Gastroesophageal sphincter (tissue), 4 donors: Measurements from ENCODE around the gene TMEM203. TPM values are rescaled to one million over a fixed set of nuclear protein-coding genes. Genes with fewer than 3 reads are reported as not detected.
A peak's percentile ranks its signal among the peaks of the same experiment; 100 is the strongest.

Experiments
- ATAC-seq: fragments of 150-250 bp; one replicate; pipeline ENCODE4 v1.9.1; 2016; ENCODE audit warnings: mild to moderate bottlenecking, moderate library complexity
- H3K27ac ChIP-seq, 4 donors: fragments of 200-600 bp; sonication (generic) in 3 of 4; 1 replicate in 3 of 4; 2 replicates in 1 of 4; pipeline ENCODE4 v1.5.1; 2016 to 2019
- H3K27me3 ChIP-seq: fragments of 200-600 bp; sonication (generic); one replicate; pipeline ENCODE4 v1.5.1; 2019
- H3K36me3 ChIP-seq, 2 donors: fragments of 200-600 bp; sonication (generic); one replicate each; pipeline ENCODE4 v1.5.1; 2019; ENCODE audit warnings: control low read depth in 1 of 2
- H3K4me1 ChIP-seq, 3 donors: fragments of 200-600 bp; sonication (generic); 1 replicate in 2 of 3; 2 replicates in 1 of 3; pipeline ENCODE4 v1.5.1; 2016 to 2019; ENCODE audit warnings: control low read depth in 2 of 3
- H3K4me3 ChIP-seq, 2 donors: fragments of 200-600 bp; sonication (generic); one replicate each; pipeline ENCODE4 v1.5.1; 2019; ENCODE audit warnings: mild to moderate bottlenecking in 1 of 2, moderate library complexity in 1 of 2
- H3K9me3 ChIP-seq, 3 donors: fragments of 200-600 bp; sonication (generic); one replicate each; pipeline ENCODE4 v1.5.1; 2017 to 2019; ENCODE audit warnings: control low read depth in 2 of 3
- EP300 ChIP-seq: sonication (generic); formaldehyde crosslinking; IDR thresholded peaks from one replicate; pipeline ENCODE4 v1.6.1; 2017; ENCODE audit warnings: antibody characterized with exemption, mild to moderate bottlenecking
- POLR2A ChIP-seq, 2 donors: fragments of 450-650 bp; IDR thresholded peaks; one replicate each; pipeline ENCODE4 v1.6.1; 2017; ENCODE audit warnings: antibody characterized with exemption in 2 of 2, mild to moderate bottlenecking in 2 of 2, moderate library complexity in 1 of 2
- POLR2AphosphoS5 ChIP-seq: sonication (generic); formaldehyde crosslinking; IDR thresholded peaks from one replicate; pipeline ENCODE4 v1.6.1; 2017; ENCODE audit warnings: antibody characterized with exemption
- WGBS, 2 donors: methylation state at CpG; one replicate each; pipeline ENCODE4 v1.1.5; 2018; ENCODE audit warnings: low coverage in 1 of 2; 5-methylcytosine and 5-hydroxymethylcytosine counted together
- total RNA-seq, 4 donors: library from RNA; depleted of rRNA; stranded (reverse); fragments of >200 nt; gene quantifications; one replicate each; pipeline ENCODE4 v1.1.0, GENCODE V29; 2016
- TF ChIP-seq, protein P1 (sequence below), 4 experiments: fragments of 200-600 bp in 2 of 4; fragments of 450-650 bp in 2 of 4; sonication (generic) in 1 of 4; IDR thresholded peaks; one replicate each; pipeline ENCODE4 v1.5.1; 2017 to 2019; ENCODE audit warnings: antibody characterized with exemption in 4 of 4, mild to moderate bottlenecking in 2 of 4, moderate library complexity in 2 of 4

Gene TMEM203
- total RNA-seq, 4 donors from 2014 or later, result 21.9 to 36.1 (median 29.1) TPM

DNA sequence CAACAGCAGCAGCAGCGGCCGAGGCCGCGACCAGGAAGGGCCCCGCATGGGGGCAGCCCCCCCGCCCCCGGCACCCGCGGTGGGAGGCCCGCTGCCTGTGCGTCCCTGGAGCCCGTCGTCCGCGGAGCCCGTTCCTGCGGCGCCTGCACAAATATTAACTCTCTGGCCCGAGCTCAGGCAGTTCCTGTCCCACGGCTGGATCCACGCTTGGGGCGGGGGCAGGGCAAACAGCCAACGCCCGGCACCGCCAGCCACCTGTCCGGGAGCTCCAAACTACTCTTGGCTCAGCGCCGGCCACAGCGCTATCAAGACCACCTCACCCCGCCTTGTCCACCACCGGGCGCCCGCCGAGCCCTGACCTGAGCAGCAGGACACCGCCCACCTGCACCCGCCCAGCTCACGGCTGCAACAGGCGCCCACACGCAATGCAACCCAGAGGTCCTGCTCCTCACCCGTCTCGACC, 35.5 kb downstream of the TMEM203 start, which contains the start of gene LRRC26:
LRRC26 (minus strand) TSS at position 156 of the 463 bp plus-strand sequence; CDS start at position 48, 108 bp downstream.
- WGBS, 2 donors, result 0% methylated on average over 2 of the region's 41 CpGs; no CpG with 5 or more reads in 1 of the 2 donors
- TF ChIP-seq POLR2A (IDR thresholded peaks at IDR 0.05) (no peak), EP300 (no peak), POLR2AphosphoS5 (no peak)
- TF ChIP-seq, protein P1, sequence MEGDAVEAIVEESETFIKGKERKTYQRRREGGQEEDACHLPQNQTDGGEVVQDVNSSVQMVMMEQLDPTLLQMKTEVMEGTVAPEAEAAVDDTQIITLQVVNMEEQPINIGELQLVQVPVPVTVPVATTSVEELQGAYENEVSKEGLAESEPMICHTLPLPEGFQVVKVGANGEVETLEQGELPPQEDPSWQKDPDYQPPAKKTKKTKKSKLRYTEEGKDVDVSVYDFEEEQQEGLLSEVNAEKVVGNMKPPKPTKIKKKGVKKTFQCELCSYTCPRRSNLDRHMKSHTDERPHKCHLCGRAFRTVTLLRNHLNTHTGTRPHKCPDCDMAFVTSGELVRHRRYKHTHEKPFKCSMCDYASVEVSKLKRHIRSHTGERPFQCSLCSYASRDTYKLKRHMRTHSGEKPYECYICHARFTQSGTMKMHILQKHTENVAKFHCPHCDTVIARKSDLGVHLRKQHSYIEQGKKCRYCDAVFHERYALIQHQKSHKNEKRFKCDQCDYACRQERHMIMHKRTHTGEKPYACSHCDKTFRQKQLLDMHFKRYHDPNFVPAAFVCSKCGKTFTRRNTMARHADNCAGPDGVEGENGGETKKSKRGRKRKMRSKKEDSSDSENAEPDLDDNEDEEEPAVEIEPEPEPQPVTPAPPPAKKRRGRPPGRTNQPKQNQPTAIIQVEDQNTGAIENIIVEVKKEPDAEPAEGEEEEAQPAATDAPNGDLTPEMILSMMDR (IDR thresholded peaks at IDR 0.05), result no peak
- Histone ChIP-seq H3K27me3 (peaks cover 97% of the 10 kb centered on the region), H3K9me3 (no peaks in the 10 kb centered on the region), H3K4me1 (peaks cover 5 to 32% (median 25%) of the 10 kb centered on the region in 3 donors), H3K4me3 (peak within 1 kb of the TSS in 1 of 2 donors; percentile 48), H3K27ac (no peak within 1 kb of the TSS), H3K36me3 (no peaks in the 10 kb centered on the region)
- ATAC-seq, result no peak

- H3K4me3 ChIP-seq, result peak overlapping the region in 1 of 2 donors; percentile 48
- TF ChIP-seq, protein P1 (IDR thresholded peaks at IDR 0.05), result no peak
- TF ChIP-seq EP300 (no peak), POLR2A (IDR thresholded peaks at IDR 0.05) (no peak), POLR2AphosphoS5 (no peak)
- no peaks in the 10 kb centered on the region for H3K36me3 ChIP-seq
- ATAC-seq, result peak; percentile 14
- H3K9me3 ChIP-seq, result no peaks in the 10 kb centered on the region
- peaks cover 100% of the 10 kb centered on the region for H3K27me3 ChIP-seq
- no peak overlapping the region for H3K27ac ChIP-seq
- peaks cover 5 to 31% (median 25%) of the 10 kb centered on the region in 3 donors for H3K4me1 ChIP-seq
- 0% methylated on average over 3 of the region's 124 CpGs; no CpG with 5 or more reads in 1 of the 2 donors for WGBS, 2 donors
Observed at GRCh38 chr9:137168904-137169856, 36.3 kb downstream of the TMEM203 start.

- 0% methylated on average over 2 of the region's 36 CpGs; no CpG with 5 or more reads in 1 of the 2 donors for WGBS, 2 donors
- TF ChIP-seq POLR2A (IDR thresholded peaks at IDR 0.05) (no peak), POLR2AphosphoS5 (no peak)
- no peak for ATAC-seq
- Histone ChIP-seq H3K4me1 (peaks cover 5 to 36% (median 25%) of the 10 kb centered on the region in 3 donors), H3K27ac (no peak overlapping the region), H3K9me3 (no peaks in the 10 kb centered on the region), H3K36me3 (no peaks in the 10 kb centered on the region), H3K4me3 (peak overlapping the region in 1 of 2 donors; percentile 48), H3K27me3 (peaks cover 100% of the 10 kb centered on the region)
Observed at GRCh38 chr9:137168573-137168903, 36.9 kb downstream of the TMEM203 start.

DNA sequence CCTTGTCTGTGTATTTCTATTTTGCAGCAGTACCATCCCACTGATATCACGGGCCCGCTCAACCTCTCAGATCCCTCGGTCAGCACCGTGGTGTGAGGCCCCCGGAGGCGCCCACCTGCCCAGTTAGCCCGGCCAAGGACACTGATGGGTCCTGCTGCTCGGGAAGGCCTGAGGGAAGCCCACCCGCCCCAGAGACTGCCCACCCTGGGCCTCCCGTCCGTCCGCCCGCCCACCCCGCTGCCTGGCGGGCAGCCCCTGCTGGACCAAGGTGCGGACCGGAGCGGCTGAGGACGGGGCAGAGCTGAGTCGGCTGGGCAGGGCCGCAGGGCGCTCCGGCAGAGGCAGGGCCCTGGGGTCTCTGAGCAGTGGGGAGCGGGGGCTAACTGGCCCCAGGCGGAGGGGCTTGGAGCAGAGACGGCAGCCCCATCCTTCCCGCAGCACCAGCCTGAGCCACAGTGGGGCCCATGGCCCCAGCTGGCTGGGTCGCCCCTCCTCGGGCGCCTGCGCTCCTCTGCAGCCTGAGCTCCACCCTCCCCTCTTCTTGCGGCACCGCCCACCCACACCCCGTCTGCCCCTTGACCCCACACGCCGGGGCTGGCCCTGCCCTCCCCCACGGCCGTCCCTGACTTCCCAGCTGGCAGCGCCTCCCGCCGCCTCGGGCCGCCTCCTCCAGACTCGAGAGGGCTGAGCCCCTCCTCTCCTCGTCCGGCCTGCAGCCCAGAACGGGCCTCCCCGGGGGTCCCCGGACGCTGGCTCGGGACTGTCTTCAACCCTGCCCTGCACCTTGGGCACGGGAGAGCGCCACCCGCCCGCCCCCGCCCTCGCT, 37.5 kb downstream of the TMEM203 start:
- no peaks in the 10 kb centered on the region for H3K36me3 ChIP-seq
- no CpG with 5 or more reads among the region's 57 CpGs for WGBS, 2 donors
- no peak overlapping the region for H3K27ac ChIP-seq
- H3K4me3 ChIP-seq, result peak overlapping the region in 1 of 2 donors; percentile 48
- TF ChIP-seq POLR2AphosphoS5, result no peak
- TF ChIP-seq, protein P1 (IDR thresholded peaks at IDR 0.05), result no peak
- TF ChIP-seq POLR2A (IDR thresholded peaks at IDR 0.05), result no peak
- no peak for TF ChIP-seq EP300
- no peak for ATAC-seq
- peaks cover 5 to 41% (median 30%) of the 10 kb centered on the region in 3 donors for H3K4me1 ChIP-seq
- H3K27me3 ChIP-seq, result peaks cover 100% of the 10 kb centered on the region
- no peaks in the 10 kb centered on the region for H3K9me3 ChIP-seq

DNA sequence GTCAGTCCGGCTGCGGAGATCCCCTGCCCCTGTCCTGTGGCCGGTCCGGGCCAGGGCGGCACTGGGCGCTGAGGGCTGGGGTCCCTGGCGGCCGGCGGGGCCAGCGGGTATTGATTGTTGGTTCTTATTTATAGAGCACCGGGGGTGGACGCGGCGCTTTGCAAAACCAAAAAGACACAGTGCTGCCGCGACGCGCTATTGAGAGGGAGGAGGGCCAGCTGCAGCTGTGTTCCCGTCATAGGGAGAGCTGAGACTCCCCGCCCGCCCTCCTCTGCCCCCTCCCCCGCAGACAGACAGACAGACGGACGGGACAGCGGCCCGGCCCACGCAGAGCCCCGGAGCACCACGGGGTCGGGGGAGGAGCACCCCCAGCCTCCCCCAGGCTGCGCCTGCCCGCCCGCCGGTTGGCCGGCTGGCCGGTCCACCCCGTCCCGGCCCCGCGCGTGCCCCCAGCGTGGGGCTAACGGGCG, 38.1 kb downstream of the TMEM203 start:
- H3K9me3 ChIP-seq, result no peaks in the 10 kb centered on the region
- ATAC-seq, result no peak
- H3K36me3 ChIP-seq, result no peaks in the 10 kb centered on the region
- WGBS, 2 donors, result no CpG with 5 or more reads among the region's 44 CpGs
- H3K4me3 ChIP-seq, result no peak overlapping the region
- peaks cover 100% of the 10 kb centered on the region for H3K27me3 ChIP-seq
- no peak overlapping the region for H3K27ac ChIP-seq
- H3K4me1 ChIP-seq, result peaks cover 5 to 48% (median 36%) of the 10 kb centered on the region in 3 donors
- TF ChIP-seq POLR2AphosphoS5, result no peak
